RWPE1 (cell line): ENCODE measurements around the gene POLR2L.

Experiments used
- CTCF ChIA-PET: fragments of 350-600 bp; sonication (Branson Sonifier 250); formaldehyde crosslinking; extraction: SDS; loops from one replicate; lab custom pipeline; 2021; lab: Yijun Ruan, JAX
- POLR2A ChIA-PET: fragments of 400-600 bp; formaldehyde crosslinking; extraction: SDS; loops from one replicate; lab custom pipeline; 2020; ENCODE audit warnings: antibody characterized with exemption; ENCODE audit not compliant: low non-redundant PET; lab: Yijun Ruan, JAX
- DNase-seq: peaks from one replicate; pipeline ENCODE4 v3.0.0; 2012; ENCODE audit warnings: low spot score
- H3K27ac ChIP-seq: fragments of 450-650 bp; 2 replicates; pipeline ENCODE4 v1.5.1; 2017
- TF ChIP-seq, protein P1 (sequence below): fragments of 450-650 bp; conservative IDR thresholded peaks from 2 replicates; pipeline ENCODE4 v1.5.1; 2017; ENCODE audit warnings: low read depth, mild to moderate bottlenecking

POLR2L gene

DNA sequence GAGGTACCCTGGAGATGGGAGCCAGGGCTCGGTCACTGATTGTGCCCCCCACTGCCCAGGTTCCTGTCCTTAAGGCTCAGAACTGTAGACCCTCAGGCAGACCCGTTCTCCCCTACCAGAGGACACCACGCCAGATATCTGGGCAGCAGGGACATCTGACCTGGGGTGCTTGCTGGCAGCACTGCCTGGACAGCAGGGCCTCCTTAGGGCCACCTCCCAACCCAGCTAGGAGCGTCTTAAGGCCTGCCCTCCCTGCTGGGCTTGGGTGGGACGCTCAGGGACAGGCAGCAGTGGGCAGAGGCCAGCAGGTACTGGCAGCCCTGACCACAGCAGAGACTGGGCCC lies 3.1 kb downstream of the POLR2L start:
- ChIA-PET POLR2A (no interaction called here), CTCF (no interaction called here)
- no peak for DNase-seq
- peak overlapping the region; percentile 99 for H3K27ac ChIP-seq
- TF ChIP-seq, protein P1, sequence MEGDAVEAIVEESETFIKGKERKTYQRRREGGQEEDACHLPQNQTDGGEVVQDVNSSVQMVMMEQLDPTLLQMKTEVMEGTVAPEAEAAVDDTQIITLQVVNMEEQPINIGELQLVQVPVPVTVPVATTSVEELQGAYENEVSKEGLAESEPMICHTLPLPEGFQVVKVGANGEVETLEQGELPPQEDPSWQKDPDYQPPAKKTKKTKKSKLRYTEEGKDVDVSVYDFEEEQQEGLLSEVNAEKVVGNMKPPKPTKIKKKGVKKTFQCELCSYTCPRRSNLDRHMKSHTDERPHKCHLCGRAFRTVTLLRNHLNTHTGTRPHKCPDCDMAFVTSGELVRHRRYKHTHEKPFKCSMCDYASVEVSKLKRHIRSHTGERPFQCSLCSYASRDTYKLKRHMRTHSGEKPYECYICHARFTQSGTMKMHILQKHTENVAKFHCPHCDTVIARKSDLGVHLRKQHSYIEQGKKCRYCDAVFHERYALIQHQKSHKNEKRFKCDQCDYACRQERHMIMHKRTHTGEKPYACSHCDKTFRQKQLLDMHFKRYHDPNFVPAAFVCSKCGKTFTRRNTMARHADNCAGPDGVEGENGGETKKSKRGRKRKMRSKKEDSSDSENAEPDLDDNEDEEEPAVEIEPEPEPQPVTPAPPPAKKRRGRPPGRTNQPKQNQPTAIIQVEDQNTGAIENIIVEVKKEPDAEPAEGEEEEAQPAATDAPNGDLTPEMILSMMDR, result no peak

DNA sequence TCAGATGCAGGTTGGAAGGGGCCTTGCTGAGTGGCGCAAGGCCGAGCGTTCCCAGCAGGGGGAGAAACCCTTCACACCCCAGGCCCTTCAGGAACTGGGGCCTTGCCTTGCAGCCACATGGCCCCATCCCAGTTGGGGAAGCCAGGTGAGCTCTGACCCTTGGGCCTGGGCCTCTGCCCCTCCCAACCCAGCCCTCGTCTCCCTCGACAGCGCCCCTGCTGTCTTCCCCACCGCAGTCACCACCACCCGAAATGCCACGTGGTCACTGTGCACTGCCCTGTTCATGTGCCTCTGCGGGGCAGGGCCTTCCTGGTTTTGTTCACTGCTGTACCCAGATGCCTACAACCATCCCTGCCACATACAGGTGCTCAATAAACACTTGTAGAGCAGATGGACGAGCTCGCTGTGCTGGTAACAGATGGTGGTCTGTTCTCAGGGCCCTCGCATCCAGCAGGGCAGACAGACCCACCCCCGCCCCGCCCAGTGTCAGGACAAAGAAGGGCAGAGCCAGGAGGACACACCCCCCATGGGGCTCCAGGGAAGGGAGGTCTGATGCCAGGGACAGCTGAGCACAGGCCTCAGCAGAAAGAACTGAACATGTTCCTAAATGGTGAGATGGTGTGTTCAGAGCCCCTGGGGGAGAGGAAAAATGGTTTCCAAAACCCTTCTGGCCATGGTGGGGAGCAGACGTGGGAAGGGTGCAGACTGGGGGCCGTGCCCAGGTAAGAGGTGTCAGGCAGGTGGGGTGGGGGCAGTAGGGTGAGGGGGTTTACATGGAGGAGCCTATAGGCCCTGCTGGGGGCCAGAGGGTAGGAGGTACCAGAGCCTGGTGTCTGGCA lies 3.7 kb downstream of the POLR2L start:
- CTCF ChIA-PET, result no interaction called here
- POLR2A ChIA-PET, result interaction anchor here (1.0 kb wide), 1 partner anchor 18 kb away, joined by 3 read pairs; no protein-coding TSS in a partner anchor
- TF ChIP-seq, protein P1, result no peak
- DNase-seq, result no peak
- peak overlapping the region; percentile 99 for H3K27ac ChIP-seq

DNA sequence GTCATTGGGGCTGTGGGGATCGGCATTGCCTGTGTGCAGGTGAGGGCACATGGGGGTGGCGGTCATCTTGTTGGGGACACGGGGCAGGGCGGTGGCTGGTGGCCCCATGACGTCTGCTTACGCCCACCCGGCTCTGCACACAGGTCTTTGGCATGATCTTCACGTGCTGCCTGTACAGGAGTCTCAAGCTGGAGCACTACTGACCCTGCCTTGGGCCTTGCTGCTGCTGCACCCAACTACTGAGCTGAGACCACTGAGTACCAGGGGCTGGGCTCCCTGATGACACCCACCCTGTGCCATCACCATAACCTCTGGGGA lies 4.4 kb downstream of the POLR2L start:
- TF ChIP-seq, protein P1, result no peak
- ChIA-PET POLR2A (interaction anchor here (1.0 kb wide), 1 partner anchor 18 kb away, joined by 3 read pairs; no protein-coding TSS in a partner anchor), CTCF (no interaction called here)
- peak overlapping the region; percentile 99 for H3K27ac ChIP-seq
- no peak for DNase-seq

DNA sequence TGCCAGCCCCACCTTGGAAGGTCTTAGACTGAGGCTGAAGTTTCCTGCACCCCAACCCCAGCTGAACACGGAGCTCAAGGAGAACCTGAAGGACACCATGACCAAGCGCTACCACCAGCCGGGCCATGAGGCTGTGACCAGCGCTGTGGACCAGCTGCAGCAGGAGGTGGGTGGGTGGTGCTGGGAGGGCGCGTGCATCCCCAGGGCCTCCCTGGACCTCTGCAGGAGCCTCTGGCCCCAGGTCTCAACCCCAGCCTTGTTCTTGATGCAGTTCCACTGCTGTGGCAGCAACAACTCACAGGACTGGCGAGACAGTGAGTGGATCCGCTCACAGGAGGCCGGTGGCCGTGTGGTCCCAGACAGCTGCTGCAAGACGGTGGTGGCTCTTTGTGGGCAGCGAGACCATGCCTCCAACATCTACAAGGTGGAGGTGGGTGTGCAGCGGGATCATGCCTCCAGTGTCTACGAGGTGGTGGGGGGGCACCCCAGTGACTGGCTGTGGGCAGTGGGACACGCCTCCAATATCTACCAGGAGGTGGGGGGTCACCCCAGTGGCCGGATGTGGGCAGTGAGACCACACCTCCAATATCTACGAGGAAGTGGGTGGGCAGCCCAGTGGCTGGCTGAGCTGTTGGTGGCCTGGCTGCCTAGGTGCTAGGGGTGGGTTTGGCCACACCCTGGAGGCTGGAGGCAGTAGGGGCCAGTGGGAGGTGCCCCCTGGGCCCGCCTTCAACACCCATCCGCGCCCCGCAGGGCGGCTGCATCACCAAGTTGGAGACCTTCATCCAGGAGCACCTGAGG lies 4.9 kb downstream of the POLR2L start:
- peak overlapping the region; percentile 99 for H3K27ac ChIP-seq
- ChIA-PET POLR2A (interaction anchor here (1.0 kb wide), 1 partner anchor 17 kb away, joined by 3 read pairs; no protein-coding TSS in a partner anchor), CTCF (no interaction called here)
- DNase-seq, result no peak
- TF ChIP-seq, protein P1, result no peak

DNA sequence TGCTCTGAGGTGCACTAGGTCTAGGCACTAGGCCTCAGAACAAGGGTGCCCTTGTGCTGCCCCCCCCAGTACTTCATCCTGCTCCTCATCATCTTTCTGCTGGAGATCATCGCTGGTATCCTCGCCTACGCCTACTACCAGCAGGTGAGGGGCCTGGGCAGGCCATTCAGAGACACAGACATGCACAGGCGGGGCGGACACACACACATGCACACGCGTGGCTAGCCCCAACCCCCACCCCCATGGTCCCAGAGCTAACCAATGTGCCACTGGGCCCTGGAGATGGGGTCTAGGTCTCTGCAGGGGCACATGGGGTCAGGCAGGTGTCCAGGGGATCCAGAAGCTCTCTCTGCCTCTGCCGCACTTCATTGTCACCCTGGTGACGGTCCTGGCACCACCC lies 5.6 kb downstream of the POLR2L start:
- CTCF ChIA-PET, result no interaction called here
- TF ChIP-seq, protein P1, result no peak
- POLR2A ChIA-PET, result no interaction called here
- H3K27ac ChIP-seq, result peak overlapping the region; percentile 99
- DNase-seq, result no peak

DNA sequence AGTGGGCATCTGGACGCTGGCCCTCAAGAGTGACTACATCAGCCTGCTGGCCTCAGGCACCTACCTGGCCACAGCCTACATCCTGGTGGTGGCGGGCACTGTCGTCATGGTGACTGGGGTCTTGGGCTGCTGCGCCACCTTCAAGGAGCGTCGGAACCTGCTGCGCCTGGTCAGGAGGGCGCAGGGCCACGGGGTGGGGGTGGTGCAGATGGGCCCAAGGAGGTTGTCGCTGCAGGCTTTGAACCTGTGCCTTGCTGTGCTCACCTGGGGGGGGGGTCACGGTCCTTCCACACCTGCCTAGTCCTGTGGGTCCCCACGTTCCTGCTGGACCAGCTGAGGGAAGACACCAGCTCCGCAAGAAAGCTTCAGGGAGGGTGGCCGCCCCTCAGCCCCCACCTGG lies 6.1 kb downstream of the POLR2L start:
- no peak for DNase-seq
- H3K27ac ChIP-seq, result peak overlapping the region; percentile 99
- CTCF ChIA-PET, result no interaction called here
- TF ChIP-seq, protein P1, result no peak
- POLR2A ChIA-PET, result no interaction called here
